A673 (cell line): ENCODE results near the gene AKT3. TPM values are rescaled to one million over a fixed set of nuclear protein-coding genes. Genes with fewer than 3 reads are reported as not detected.

Experiments used
- BruUV-seq: library from RNA; stranded (reverse); fragments of 400-500 nt; replicated peaks from 2 replicates; lab custom pipeline; 2021; lab: Mats Ljungman, UMichigan
- CTCF ChIA-PET: fragments of 300-600 bp; sonication (Branson Sonifier 250); formaldehyde crosslinking; loops from one replicate; lab custom pipeline; 2022; ENCODE audit warnings: antibody characterized with exemption; lab: Charles Lee
- POLR2A ChIA-PET: fragments of 300-600 bp; sonication (Branson Sonifier 250); formaldehyde crosslinking; loops from one replicate; lab custom pipeline; 2022; ENCODE audit warnings: antibody characterized with exemption; ENCODE audit not compliant: low non-redundant PET; lab: Charles Lee
- DNase-seq: peaks from one replicate; pipeline ENCODE4 v3.0.0-alpha.2; 2015; ENCODE audit warnings: low spot score
- H3K27ac ChIP-seq: fragments of 200-600 bp; sonication (generic); 2 replicates; pipeline ENCODE4 v1.5.1; 2016; ENCODE audit warnings: mixed run types, low read depth, mild to moderate bottlenecking, mixed read lengths, antibody characterized with exemption, low read length; ENCODE audit not compliant: poor library complexity, severe bottlenecking
- H3K27me3 ChIP-seq: fragments of 200-600 bp; sonication (generic); replicated peaks from 2 replicates; pipeline ENCODE4 v1.6.1; 2017; ENCODE audit warnings: mixed run types, low read depth, mild to moderate bottlenecking, mixed read lengths, antibody characterized with exemption, low read length; ENCODE audit not compliant: insufficient read depth, poor library complexity
- H3K36me3 ChIP-seq: fragments of 200-600 bp; sonication (generic); 2 replicates; pipeline ENCODE4 v1.6.1; 2016; ENCODE audit warnings: mixed run types, mild to moderate bottlenecking, mixed read lengths, antibody characterized with exemption, low read length; ENCODE audit not compliant: insufficient read depth, poor library complexity, severe bottlenecking
- H3K4me1 ChIP-seq: fragments of 200-600 bp; sonication (generic); 2 replicates; pipeline ENCODE4 v1.6.1; 2017; ENCODE audit warnings: mixed run types, mild to moderate bottlenecking, mixed read lengths, antibody characterized with exemption, low read length; ENCODE audit not compliant: insufficient read depth, poor library complexity, severe bottlenecking
- H3K4me3 ChIP-seq: fragments of 200-600 bp; sonication (generic); 2 replicates; pipeline ENCODE4 v1.5.1; 2016; ENCODE audit warnings: low read depth, mixed run types, mild to moderate bottlenecking, mixed read lengths, low read length; ENCODE audit not compliant: poor library complexity, severe bottlenecking
- H3K9me3 ChIP-seq: fragments of 200-600 bp; sonication (generic); 2 replicates; pipeline ENCODE4 v1.6.1; 2016; ENCODE audit warnings: mixed run types, low read depth, mild to moderate bottlenecking, mixed read lengths, antibody characterized with exemption, low read length; ENCODE audit not compliant: poor library complexity, severe bottlenecking
- CTCF ChIP-seq: fragments of 300-800, 200-600 bp; sonication (generic); conservative IDR thresholded peaks from 2 replicates; pipeline ENCODE4 v1.5.1; 2017; ENCODE audit warnings: low read depth, mild to moderate bottlenecking, antibody characterized with exemption, low read length, moderate library complexity, mixed read lengths
- EZH2 ChIP-seq: fragments of 200-600 bp; sonication (generic); IDR thresholded peaks from 2 replicates; pipeline ENCODE4 v1.6.1; 2017; ENCODE audit warnings: borderline replicate concordance, low read depth, mild to moderate bottlenecking, mixed read lengths, antibody characterized with exemption, low read length; ENCODE audit not compliant: poor library complexity, severe bottlenecking
- intact Hi-C: fragments of 100-400 bp; cut with micrococcal nuclease; formaldehyde crosslinking; loops from one replicate; pipeline ENCODE4 v1.10.0; 2022; ENCODE audit not compliant: unreplicated experiment
- total RNA-seq: library from RNA; stranded (reverse); gene quantifications from 2 replicates; pipeline ENCODE4 v1.2.3, GENCODE V29; 2021

AKT3 gene
- total RNA-seq, 1 experiment from 2014 or later = 14.4 TPM

- BruUV-seq = no TSS peak
- DNase-seq = no peak
- ChIA-PET CTCF (no interaction called here), POLR2A (no interaction called here)
- TF ChIP-seq CTCF (no peak), EZH2 (no peak)
- Histone ChIP-seq H3K4me3 (no peak overlapping the region), H3K36me3 (no peaks in the 10 kb centered on the region), H3K4me1 (no peaks in the 10 kb centered on the region), H3K27me3 (no peaks in the 10 kb centered on the region), H3K27ac (no peak overlapping the region), H3K9me3 (no peaks in the 10 kb centered on the region)
- intact Hi-C loops = no loop called here
Measured at GRCh38 chr1:243487649-243488227, 362.3 kb downstream of the AKT3 start.

- TF ChIP-seq EZH2 (no peak), CTCF (no peak)
- no peaks in the 10 kb centered on the region for H3K4me1 ChIP-seq
- H3K27me3 ChIP-seq = no peaks in the 10 kb centered on the region
- no TSS peak for BruUV-seq
- no peak for DNase-seq
- CTCF ChIA-PET = no interaction called here
- no peak overlapping the region for H3K27ac ChIP-seq
- no peak overlapping the region for H3K4me3 ChIP-seq
- H3K36me3 ChIP-seq = no peaks in the 10 kb centered on the region
- H3K9me3 ChIP-seq = no peaks in the 10 kb centered on the region
- POLR2A ChIA-PET = no interaction called here
- intact Hi-C loops = no loop called here
Measured at GRCh38 chr1:243487036-243487648, 362.9 kb downstream of the AKT3 start.

GRCh38 chr1:243483952-243484351, 366.1 kb downstream of the AKT3 start:
- Histone ChIP-seq H3K36me3 (no peaks in the 10 kb centered on the region), H3K9me3 (no peaks in the 10 kb centered on the region), H3K4me1 (no peaks in the 10 kb centered on the region), H3K4me3 (no peak overlapping the region), H3K27me3 (no peaks in the 10 kb centered on the region), H3K27ac (no peak overlapping the region)
- no TSS peak for BruUV-seq
- TF ChIP-seq EZH2 (no peak), CTCF (no peak)
- ChIA-PET CTCF (no interaction called here), POLR2A (no interaction called here)
- intact Hi-C loops = no loop called here
- no peak for DNase-seq
